Measurements from ENCODE around the gene GOLM1.

DNA sequence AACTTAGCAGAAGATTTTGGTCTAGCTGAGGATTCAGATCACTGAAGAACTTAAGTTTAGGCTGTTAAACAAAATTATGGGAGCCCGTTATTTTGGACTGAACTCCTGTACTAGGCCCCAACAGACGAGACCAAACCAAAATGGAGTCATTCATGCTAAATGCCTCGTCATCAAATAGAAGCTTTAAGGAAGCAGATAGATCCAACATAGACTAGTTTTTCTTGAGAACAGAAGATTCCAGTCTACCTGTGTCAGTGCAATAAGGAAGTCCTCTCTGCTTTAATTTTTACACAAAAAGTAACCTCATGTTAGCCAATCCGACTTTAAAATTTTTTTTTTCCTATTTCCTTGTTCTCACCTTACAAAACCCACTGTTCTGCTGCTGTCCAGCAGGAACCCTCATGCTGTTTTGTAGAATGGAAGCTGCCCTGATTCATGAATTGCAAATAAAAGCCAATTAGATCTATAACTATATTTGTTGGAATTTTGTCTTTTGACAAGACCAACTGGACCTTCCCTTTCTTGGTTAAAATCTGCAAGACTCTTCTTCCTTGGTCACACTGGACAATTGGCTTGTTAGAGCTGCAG, 29.0 kb upstream of the GOLM1 start:
- TF ChIP-seq CTCF (IDR thresholded peaks at IDR 0.05; ENCODE audit: insufficient read depth, low read depth, low read length): no peak
- TF ChIP-seq EZH2 (IDR thresholded peaks at IDR 0.05; ENCODE audit: insufficient read depth, low read length): no peak
